Body of pancreas (tissue), 4 donors: Measurements from ENCODE around the gene RBM24. TPM values are rescaled to one million over a fixed set of nuclear protein-coding genes. Genes with fewer than 3 reads are reported as not detected.
A peak's percentile ranks its signal among the peaks of the same experiment; 100 is the strongest.
"Not testable (repeated sequence)": the region's sequence is repeated elsewhere in the genome, so short reads cannot be mapped to it uniquely, and the experiment has no call there.

Source experiments
- ATAC-seq: fragments of 150-250 bp; one replicate; pipeline ENCODE4 v1.9.1; 2016
- DNase-seq, 4 donors: peaks; one replicate each; pipeline ENCODE4 v3.0.0-alpha.2; 2019
- H3K27ac ChIP-seq, 4 donors: fragments of 200-600 bp; sonication (generic); 1 replicate in 3 of 4; 2 replicates in 1 of 4; pipeline versions ENCODE4 v1.5.1 to v1.6.1; 2016 to 2019; ENCODE audit warnings: mild to moderate bottlenecking in 1 of 4, mixed read lengths in 1 of 4, moderate library complexity in 1 of 4
- H3K27me3 ChIP-seq, 2 donors: fragments of 200-600 bp; sonication (generic); one replicate each; pipeline ENCODE4 v1.6.0; 2016; ENCODE audit warnings: mild to moderate bottlenecking in 1 of 2
- H3K36me3 ChIP-seq, 2 donors: fragments of 200-600 bp; sonication (generic); replicated peaks in 1 of 2; 2 replicates each; pipeline ENCODE4 v1.5.1; 2016; ENCODE audit warnings: low read depth in 2 of 2; ENCODE audit not compliant: insufficient read depth in 1 of 2
- H3K4me1 ChIP-seq: fragments of 200-600 bp; sonication (generic); one replicate; pipeline ENCODE4 v1.6.0; 2016
- H3K4me3 ChIP-seq, 2 donors: fragments of 200-600 bp; sonication (generic); 1 replicate in 1 of 2; 2 replicates in 1 of 2; pipeline ENCODE4 v1.5.1; 2016 to 2019
- H3K9me3 ChIP-seq, 3 donors: fragments of 200-600 bp; sonication (generic); 1 replicate in 2 of 3; 2 replicates in 1 of 3; pipeline ENCODE4 v1.5.1; 2016
- CTCF ChIP-seq, 7 experiments: fragments of 450-650 bp in 4 of 7; fragments of 200-600 bp in 3 of 7; sonication (generic) in 3 of 7; IDR thresholded peaks; one replicate each; pipeline ENCODE4 v1.5.1; 2016 to 2019; ENCODE audit warnings: antibody characterized with exemption in 7 of 7
- POLR2A ChIP-seq, 3 donors: fragments of 450-650 bp; IDR thresholded peaks; one replicate each; pipeline ENCODE4 v1.6.1; 2016; ENCODE audit warnings: antibody characterized with exemption in 3 of 3, mild to moderate bottlenecking in 2 of 3
- WGBS, 2 donors: methylation state at CpG; one replicate each; pipeline ENCODE4 v1.1.5; 2017; 5-methylcytosine and 5-hydroxymethylcytosine counted together
- intact Hi-C: fragments of 100-400 bp; cut with DNase I; formaldehyde crosslinking; loops from one replicate; pipeline ENCODE4 v1.15.1; 2023
- total RNA-seq, 2 donors: library from RNA; depleted of rRNA; stranded (reverse); fragments of >200 nt; gene quantifications; one replicate each; pipeline ENCODE4 v1.1.0, GENCODE V29; 2016

The RBM24 gene
- total RNA-seq, 2 donors from 2014 or later: 2.3 TPM; not detected in 1

GRCh38 chr6:17311595-17312311 lies 30.6 kb downstream of the RBM24 start:
- 50 to 65% methylated on average over 12 of the region's 12 CpGs for WGBS, 2 donors
- H3K27me3 ChIP-seq: no peaks in the 10 kb centered on the region
- H3K27ac ChIP-seq: no peak overlapping the region
- TF ChIP-seq POLR2A (IDR thresholded peaks at IDR 0.05): no peak
- no peak for TF ChIP-seq CTCF (IDR thresholded peaks at IDR 0.05)
- intact Hi-C loops: no loop called here
- no peaks in the 10 kb centered on the region for H3K36me3 ChIP-seq
- peak; percentile 70 for ATAC-seq
- H3K4me3 ChIP-seq: no peak overlapping the region
- H3K4me1 ChIP-seq: no peaks in the 10 kb centered on the region
- no peaks in the 10 kb centered on the region for H3K9me3 ChIP-seq
- DNase-seq: peak in 3 of 4 donors; percentile 6 to 33 (median 16)

- H3K9me3 ChIP-seq, DNase-seq, intact Hi-C loops, H3K27me3 ChIP-seq, H3K4me1 ChIP-seq, H3K4me3 ChIP-seq, H3K27ac ChIP-seq, H3K36me3 ChIP-seq, ATAC-seq: not testable (repeated sequence)
- WGBS, 2 donors: 89 to 94% methylated on average over 7 of the region's 7 CpGs
Observed at GRCh38 chr6:17313238-17313637, 32.1 kb downstream of the RBM24 start.

GRCh38 chr6:17313971-17314370 lies 32.8 kb downstream of the RBM24 start:
- Histone ChIP-seq H3K27ac (no peak overlapping the region), H3K9me3 (no peaks in the 10 kb centered on the region), H3K27me3 (no peaks in the 10 kb centered on the region), H3K4me1 (no peaks in the 10 kb centered on the region), H3K4me3 (no peak overlapping the region), H3K36me3 (no peaks in the 10 kb centered on the region)
- no peak for TF ChIP-seq CTCF (IDR thresholded peaks at IDR 0.05)
- TF ChIP-seq POLR2A (IDR thresholded peaks at IDR 0.05): no peak
- WGBS, 2 donors: 85 to 92% methylated on average over 6 of the region's 6 CpGs
- intact Hi-C loops: no loop called here
- DNase-seq: no peak
- ATAC-seq: no peak

GRCh38 chr6:17315262-17315661 lies 34.1 kb downstream of the RBM24 start:
- no peak overlapping the region for H3K4me3 ChIP-seq
- no peak overlapping the region for H3K27ac ChIP-seq
- no peak for TF ChIP-seq CTCF (IDR thresholded peaks at IDR 0.05)
- WGBS, 2 donors: 86 to 94% methylated on average over 3 of the region's 3 CpGs
- H3K9me3 ChIP-seq: no peaks in the 10 kb centered on the region
- no peaks in the 10 kb centered on the region for H3K27me3 ChIP-seq
- intact Hi-C loops: no loop called here
- ATAC-seq (no peak), DNase-seq (no peak)
- H3K4me1 ChIP-seq: no peaks in the 10 kb centered on the region
- H3K36me3 ChIP-seq: no peaks in the 10 kb centered on the region

GRCh38 chr6:17318435-17319165 lies 37.4 kb downstream of the RBM24 start:
- Histone ChIP-seq H3K27ac (no peak overlapping the region), H3K27me3 (no peaks in the 10 kb centered on the region), H3K36me3 (no peaks in the 10 kb centered on the region), H3K4me3 (no peak overlapping the region), H3K4me1 (no peaks in the 10 kb centered on the region), H3K9me3 (no peaks in the 10 kb centered on the region)
- intact Hi-C loops: no loop called here
- DNase-seq (no peak), ATAC-seq (no peak)
- TF ChIP-seq CTCF (IDR thresholded peaks at IDR 0.05): no peak
- no peak for TF ChIP-seq POLR2A (IDR thresholded peaks at IDR 0.05)
- 73 to 87% methylated on average over 3 to 5 of the region's 5 CpGs for WGBS, 2 donors

GRCh38 chr6:17320266-17320665 lies 39.1 kb downstream of the RBM24 start:
- H3K9me3 ChIP-seq, H3K27ac ChIP-seq, H3K4me1 ChIP-seq, H3K27me3 ChIP-seq, DNase-seq, intact Hi-C loops, ATAC-seq, H3K4me3 ChIP-seq, H3K36me3 ChIP-seq: not testable (repeated sequence)
- 86 to 91% methylated on average over 7 of the region's 7 CpGs for WGBS, 2 donors
